NCI-H526 (cell line): ENCODE data around the gene PCNX4.

Source experiments
- DNase-seq, 2 experiments: peaks; one replicate each; lab custom pipeline; 2025; lab: John Stamatoyannopoulos, UW

The PCNX4 gene

GRCh38 chr14:60102389-60102788 is 10.7 kb downstream of the PCNX4 start:
- no peak for DNase-seq

DNA sequence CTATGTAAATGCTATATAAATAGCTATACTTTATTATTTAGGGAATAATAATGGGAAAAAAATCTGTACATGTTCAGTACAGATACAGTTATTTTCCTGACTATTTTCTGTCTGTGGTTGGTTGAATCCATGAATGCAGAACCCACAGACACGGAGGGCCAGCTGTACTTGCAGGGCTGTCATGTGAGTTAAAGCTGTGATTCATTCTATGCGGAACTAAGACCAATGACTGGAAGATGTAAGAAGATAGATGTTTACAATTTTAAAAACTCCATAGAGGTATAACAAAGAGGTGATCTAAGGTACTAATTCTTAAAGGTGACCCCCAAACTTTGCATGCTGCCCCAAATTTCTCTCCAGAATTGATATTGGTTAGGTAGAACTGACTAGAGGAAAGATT is 14.6 kb downstream of the PCNX4 start:
- no peak for DNase-seq

- no peak for DNase-seq
Measured at GRCh38 chr14:60107477-60107876, 15.8 kb downstream of the PCNX4 start.

DNA sequence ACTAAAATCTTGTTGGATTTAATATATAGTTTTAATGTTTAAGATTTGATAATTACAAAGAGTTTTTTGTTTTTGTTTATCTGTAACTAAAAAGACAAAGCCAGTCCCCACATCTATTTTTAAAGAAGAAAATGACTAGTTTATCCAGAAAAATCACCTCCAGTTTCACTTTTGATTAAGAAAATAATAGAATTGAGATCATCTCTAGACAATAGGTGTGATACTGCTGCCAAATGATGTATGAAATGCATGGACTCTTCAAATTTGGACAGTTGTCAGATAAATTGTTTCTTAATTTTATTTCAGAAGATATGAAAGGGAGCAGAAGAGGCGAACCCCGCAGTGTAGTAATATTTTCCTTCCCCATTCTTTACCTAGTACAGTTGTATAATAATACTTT is 20.0 kb downstream of the PCNX4 start:
- no peak for DNase-seq

DNA sequence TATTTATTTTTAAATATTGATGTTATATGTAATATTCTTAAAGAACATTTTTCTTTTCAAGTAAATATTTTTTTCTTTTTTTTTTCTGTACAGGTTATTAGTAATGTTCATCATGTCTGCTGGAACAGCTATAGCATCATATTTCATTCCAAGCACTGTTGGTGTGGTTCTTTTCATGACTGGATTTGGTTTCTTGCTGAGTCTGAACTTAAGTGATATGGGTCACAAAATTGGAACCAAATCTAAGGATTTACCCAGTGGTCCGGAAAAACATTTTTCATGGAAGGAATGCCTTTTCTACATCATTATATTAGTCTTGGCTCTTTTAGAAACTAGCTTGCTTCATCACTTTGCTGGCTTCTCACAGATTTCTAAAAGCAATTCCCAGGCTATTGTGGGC is 23.2 kb downstream of the PCNX4 start:
- DNase-seq = no peak

DNA sequence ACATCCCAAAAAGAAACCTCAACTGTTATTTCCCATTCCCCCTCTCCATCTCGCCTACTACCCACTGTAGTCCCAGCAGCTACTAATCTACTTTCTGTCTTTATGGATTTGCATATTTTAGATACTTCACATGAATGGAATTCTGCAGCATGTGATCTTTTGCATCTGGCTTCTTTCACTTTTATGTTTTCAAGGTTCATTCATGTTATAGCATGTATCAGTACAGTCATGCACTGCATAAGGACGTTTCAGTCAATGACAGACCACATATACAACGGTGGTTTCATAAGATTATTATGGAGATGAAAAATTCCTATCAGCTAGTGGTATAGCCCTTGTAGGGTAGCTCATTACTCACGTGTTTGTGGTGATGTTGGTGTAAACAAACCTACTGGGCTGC is 24.5 kb downstream of the PCNX4 start:
- DNase-seq = no peak

GRCh38 chr14:60125918-60126317 is 34.2 kb downstream of the PCNX4 start:
- no peak for DNase-seq

DNA sequence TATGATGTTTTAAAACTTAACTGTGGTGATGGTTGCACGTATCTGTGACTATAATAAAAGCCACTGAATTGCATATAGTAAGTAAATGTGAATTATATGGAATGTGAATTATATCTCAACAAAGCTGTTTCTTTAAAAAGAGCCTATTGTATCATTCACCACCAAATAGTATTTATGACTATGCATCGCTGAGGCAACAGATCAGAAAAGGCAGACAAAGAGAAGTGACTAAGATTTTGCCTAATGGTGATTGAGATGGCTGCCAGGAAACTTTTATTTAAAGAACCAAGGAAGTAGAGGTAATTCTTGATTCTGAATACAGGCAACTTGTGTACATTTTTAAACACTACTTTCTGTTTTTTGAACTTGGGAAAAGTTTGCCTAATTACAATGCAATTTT is 41.8 kb downstream of the PCNX4 start:
- DNase-seq = no peak

DNA sequence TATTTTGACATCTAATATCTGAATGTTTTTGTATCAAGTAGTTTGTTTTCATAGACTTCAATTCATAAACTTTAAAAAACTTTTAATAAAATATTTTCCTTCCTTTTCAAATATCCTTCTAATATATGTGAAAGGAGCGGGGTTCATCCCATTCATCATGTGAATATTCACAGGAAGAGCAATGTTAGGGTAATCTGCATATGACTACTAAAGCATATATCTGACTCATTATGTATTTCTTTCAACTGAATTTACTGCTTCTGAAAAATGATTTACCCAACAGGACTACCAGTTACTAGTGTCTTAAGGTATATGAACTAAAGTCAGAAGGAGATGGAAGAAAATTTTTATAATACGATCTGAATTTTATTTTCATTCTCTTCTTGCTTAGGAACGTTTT is 43.0 kb downstream of the PCNX4 start:
- no peak for DNase-seq

- DNase-seq = peak in 1 of 2 experiments; percentile 66
Measured at GRCh38 chr14:60151715-60152114, 60.0 kb downstream of the PCNX4 start.

GRCh38 chr14:60153991-60154390 is 62.3 kb downstream of the PCNX4 start:
- DNase-seq = no peak

DNA sequence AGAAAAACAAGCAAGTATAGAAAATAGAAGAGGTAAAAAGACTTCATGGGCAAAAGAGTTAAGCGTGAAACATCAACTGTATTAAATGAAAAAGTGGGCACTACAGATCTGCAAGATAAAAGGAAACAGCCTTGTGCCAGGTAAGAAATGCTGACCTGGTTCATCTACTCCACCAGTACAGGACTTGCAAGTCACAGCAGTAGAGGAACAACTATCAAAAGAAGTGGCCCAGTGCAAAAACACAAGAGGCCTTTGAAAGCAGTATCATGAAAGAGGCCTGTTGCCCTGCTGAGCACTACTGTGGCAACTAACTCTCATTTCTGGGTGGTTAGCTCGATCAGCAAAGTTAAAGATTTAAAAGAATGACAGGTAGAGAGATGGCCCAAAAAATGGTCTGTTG is 62.9 kb downstream of the PCNX4 start:
- DNase-seq = no peak

- no peak for DNase-seq
Measured at GRCh38 chr14:60160422-60160821, 68.7 kb downstream of the PCNX4 start.

DNA sequence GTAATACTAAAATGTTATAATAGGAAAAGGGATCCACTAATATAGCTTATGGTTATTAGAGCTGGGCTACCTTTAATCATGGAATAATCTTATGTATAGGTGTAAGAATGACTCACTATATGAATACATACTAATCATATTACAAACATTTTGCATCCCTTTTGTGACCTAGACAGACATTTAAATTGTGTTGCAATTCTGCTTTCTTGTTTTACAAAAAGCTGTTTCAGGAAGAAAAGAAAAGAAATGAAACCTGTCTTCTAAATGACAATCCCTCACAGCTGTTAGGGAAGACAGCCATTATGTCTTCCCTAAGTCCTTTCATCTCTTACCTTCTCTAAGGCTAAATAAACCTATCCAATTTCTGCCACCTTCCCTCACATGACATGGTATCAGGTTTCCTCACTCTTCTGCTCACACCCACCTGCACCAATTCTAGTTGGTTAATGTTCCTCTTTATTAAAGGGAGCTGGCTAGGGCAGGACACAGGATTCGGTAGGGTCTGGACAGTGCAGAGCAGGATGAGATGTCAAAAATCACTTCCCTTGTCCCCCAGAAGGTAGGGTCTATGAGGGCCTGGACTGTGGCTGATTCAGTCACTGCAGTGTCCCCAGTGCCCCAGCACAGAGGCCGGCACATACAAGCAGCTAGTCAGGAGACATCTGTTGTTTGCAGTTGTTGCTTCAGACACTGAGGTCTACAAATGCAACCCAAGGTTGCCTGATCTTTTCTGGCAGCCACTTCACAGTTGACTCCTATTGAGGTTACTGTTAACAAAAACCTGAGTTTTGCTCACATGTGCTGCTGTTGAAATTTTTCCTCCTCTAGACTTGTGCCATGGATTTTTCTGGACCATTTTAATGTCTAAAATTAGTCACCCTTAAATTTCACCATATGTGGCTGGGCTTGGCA is 69.7 kb downstream of the PCNX4 start:
- peak; percentile 44 to 76 for DNase-seq

DNA sequence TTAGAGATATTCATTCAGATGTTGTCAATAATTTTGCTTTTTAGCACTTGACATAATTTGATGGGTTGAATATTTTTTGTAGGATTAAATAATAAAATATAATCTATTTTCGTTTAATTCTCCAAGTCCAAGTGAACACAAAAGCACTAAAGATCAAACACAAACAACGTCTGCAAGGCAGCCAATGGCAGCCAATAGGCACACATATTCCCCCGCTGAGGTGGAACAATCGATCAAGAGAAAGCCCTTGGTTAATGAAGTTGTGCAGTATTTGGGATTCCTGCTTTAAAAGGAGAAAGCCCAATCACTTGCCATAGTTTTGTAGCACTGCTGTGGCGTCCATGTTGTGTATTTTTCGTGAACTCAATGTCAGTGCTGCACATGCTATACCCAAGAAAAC is 72.0 kb downstream of the PCNX4 start:
- DNase-seq = peak in 1 of 2 experiments; percentile 32

DNA sequence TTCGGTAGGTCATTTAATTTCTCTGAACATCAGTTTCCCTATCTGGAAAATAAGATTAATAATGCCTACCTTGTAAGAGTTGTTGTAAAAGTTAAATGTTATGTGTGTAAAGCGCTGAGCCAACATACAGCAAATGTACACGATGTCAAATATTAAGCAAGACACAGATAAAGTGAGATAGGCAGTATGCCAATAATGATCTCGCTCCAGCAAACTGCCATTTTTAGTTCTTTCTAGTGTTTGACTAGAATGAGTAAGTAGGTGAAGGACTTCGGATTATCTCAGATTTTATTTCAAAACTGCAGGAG is 72.6 kb downstream of the PCNX4 start:
- DNase-seq = no peak

DNA sequence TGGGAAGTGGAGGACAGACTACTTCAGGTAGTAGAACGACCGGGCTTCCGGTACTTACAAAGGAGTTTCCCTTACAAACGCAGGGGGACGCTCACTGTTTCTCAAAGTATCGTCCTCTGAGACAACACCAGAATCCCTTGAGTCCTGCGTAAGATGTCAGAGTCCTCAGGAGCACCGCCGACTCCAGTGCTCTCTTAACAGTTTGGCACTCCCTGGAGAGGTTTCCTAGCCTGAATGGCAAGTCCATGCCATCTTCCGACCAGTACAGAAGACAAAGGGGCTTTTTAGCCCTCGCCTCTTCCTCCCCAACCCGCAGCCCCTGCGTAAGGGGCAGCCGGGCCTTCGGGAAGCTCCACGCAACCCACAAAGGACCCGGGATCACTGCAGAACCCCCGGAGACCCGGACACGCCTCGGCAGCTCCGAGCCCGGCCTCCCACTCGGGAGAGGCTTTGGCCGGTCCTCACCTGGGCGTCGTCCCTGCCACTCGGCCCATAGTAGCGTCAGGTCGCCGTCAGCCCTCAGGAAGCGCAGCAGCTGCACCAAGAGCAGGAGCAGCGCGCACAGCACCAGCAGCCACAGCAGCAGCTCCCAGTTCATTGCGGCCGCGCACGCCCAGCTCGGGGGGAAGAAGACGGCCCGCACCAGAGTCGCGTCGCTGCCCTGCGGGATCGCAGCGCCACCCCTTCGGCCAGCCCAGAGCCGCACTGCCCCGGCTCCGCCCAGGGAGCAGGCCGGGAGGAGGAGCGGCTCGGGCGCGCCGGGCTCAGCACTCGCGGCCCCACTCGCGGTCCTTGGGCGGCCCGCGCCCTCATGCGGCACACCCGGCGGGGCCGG is 73.2 kb downstream of the PCNX4 start, which contains the start of gene DHRS7:
TSS of gene DHRS7 (minus strand) at position 687 of the 835 bp plus-strand sequence. CDS start at position 598, 89 bp downstream.
- peak; percentile 77 to 95 for DNase-seq

GRCh38 chr14:60165547-60165876 is 73.8 kb downstream of the PCNX4 start:
- DNase-seq = peak in 1 of 2 experiments; percentile 51

GRCh38 chr14:60166142-60166541 is 74.4 kb downstream of the PCNX4 start:
- peak in 1 of 2 experiments; percentile 17 for DNase-seq

GRCh38 chr14:60169722-60170121 is 78.0 kb downstream of the PCNX4 start:
- no peak for DNase-seq

DNA sequence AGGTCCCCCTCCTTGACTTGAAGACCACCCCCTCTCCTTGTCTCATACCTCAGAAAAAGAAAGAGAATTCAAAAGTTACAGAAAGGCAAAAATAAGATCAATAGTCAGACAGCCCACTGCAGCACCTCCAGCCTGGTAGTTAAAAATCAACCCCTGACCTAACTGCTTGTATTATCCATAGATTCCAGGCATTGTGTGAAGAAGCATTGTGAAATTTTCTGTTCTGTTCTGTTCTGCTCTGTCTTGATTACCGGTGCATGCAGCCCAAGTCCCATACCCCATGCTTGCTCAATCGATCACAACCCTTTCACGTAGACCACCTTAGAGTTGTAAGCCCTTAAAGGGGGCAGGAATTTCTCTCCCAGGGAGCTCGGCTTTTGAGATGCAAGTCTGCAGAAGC is 79.2 kb downstream of the PCNX4 start:
- no peak for DNase-seq

- DNase-seq = no peak
Measured at GRCh38 chr14:60171690-60172089, 80.0 kb downstream of the PCNX4 start.
